Mesenchymal stem cell (in vitro differentiated cells and primary cell): ENCODE data around the gene WDR70.

Experiments
- DNase-seq: peaks from one replicate; pipeline ENCODE4 v3.0.0-alpha.2; 2013
- H2AFZ ChIP-seq: one replicate; pipeline ENCODE4 v1.6.1; 2013; ENCODE audit warnings: low read depth, mild to moderate bottlenecking, control low read depth, inconsistent platforms, low read length, moderate library complexity
- H2AK5ac ChIP-seq: 2 replicates; pipeline ENCODE4 v1.6.1; 2013; ENCODE audit warnings: low read length, moderate library complexity, mild to moderate bottlenecking, inconsistent platforms; ENCODE audit not compliant: severe bottlenecking
- H2BK120ac ChIP-seq: one replicate; pipeline ENCODE4 v1.6.1; 2013; ENCODE audit warnings: low read depth, mild to moderate bottlenecking, inconsistent platforms, low read length, moderate library complexity
- H2BK12ac ChIP-seq, 2 experiments: one replicate each; pipeline ENCODE4 v1.6.1; 2013; ENCODE audit warnings: inconsistent platforms in 2 of 2, low read length in 2 of 2, mild to moderate bottlenecking in 2 of 2, moderate library complexity in 2 of 2, control low read depth in 1 of 2
- H2BK15ac ChIP-seq: one replicate; pipeline ENCODE4 v1.6.1; 2013; ENCODE audit warnings: mild to moderate bottlenecking, low read depth, inconsistent platforms; ENCODE audit not compliant: poor library complexity, severe bottlenecking
- H2BK5ac ChIP-seq: 2 replicates; pipeline ENCODE4 v1.6.1; 2013; ENCODE audit warnings: low read depth, mild to moderate bottlenecking, low read length, control low read depth, inconsistent platforms; ENCODE audit not compliant: poor library complexity, severe bottlenecking
- H3K14ac ChIP-seq, 2 experiments: one replicate each; pipeline ENCODE4 v1.6.1; 2013; ENCODE audit warnings: inconsistent platforms in 2 of 2, low read length in 2 of 2, control low read depth in 1 of 2, mild to moderate bottlenecking in 1 of 2, moderate library complexity in 1 of 2
- H3K18ac ChIP-seq, 2 experiments: one replicate each; pipeline ENCODE4 v1.6.1; 2013; ENCODE audit warnings: inconsistent platforms in 2 of 2, low read length in 2 of 2, control low read depth in 1 of 2, low read depth in 1 of 2, mild to moderate bottlenecking in 1 of 2
- H3K23ac ChIP-seq, 2 experiments: one replicate each; pipeline ENCODE4 v1.6.1; 2013; ENCODE audit warnings: inconsistent platforms in 2 of 2, low read length in 2 of 2, mild to moderate bottlenecking in 2 of 2, moderate library complexity in 2 of 2, control low read depth in 1 of 2
- H3K27ac ChIP-seq: 2 replicates; pipeline ENCODE4 v1.5.1; 2013; ENCODE audit warnings: mild to moderate bottlenecking, moderate library complexity, low read length, control low read depth, inconsistent platforms; ENCODE audit not compliant: poor library complexity, severe bottlenecking
- H3K27me3 ChIP-seq, 2 experiments: 2 replicates each; pipeline versions ENCODE4 v1.6.1 to v1.7.0; 2013; ENCODE audit warnings: low read length in 2 of 2, mild to moderate bottlenecking in 2 of 2, moderate library complexity in 2 of 2, control low read depth in 1 of 2, inconsistent platforms in 1 of 2; ENCODE audit not compliant: control insufficient read depth in 1 of 2, insufficient read depth in 1 of 2
- H3K36me3 ChIP-seq, 2 experiments: 2 replicates each; pipeline versions ENCODE4 v1.6.1 to v1.7.0; 2013; ENCODE audit warnings: low read length in 2 of 2, control low read depth in 1 of 2, inconsistent platforms in 1 of 2, low read depth in 1 of 2, mild to moderate bottlenecking in 1 of 2; ENCODE audit not compliant: insufficient read depth in 2 of 2, control insufficient read depth in 1 of 2
- H3K4ac ChIP-seq, 2 experiments: one replicate each; pipeline ENCODE4 v1.6.1; 2013; ENCODE audit warnings: inconsistent platforms in 2 of 2, low read length in 2 of 2, mild to moderate bottlenecking in 2 of 2, moderate library complexity in 2 of 2, control low read depth in 1 of 2, low read depth in 1 of 2
- H3K4me1 ChIP-seq: 2 replicates; pipeline ENCODE4 v1.6.1; 2013; ENCODE audit warnings: low read depth, low read length, control low read depth; ENCODE audit not compliant: control insufficient read depth, insufficient read depth
- H3K4me2 ChIP-seq: 2 replicates; pipeline ENCODE4 v1.6.1; 2013; ENCODE audit warnings: low read length, mild to moderate bottlenecking, inconsistent platforms; ENCODE audit not compliant: poor library complexity, severe bottlenecking
- H3K4me3 ChIP-seq, 2 experiments: 2 replicates each; pipeline versions ENCODE4 v1.5.1 to v1.7.0; 2013; ENCODE audit warnings: low read length in 2 of 2, mild to moderate bottlenecking in 2 of 2, control low read depth in 1 of 2, low read depth in 1 of 2; ENCODE audit not compliant: insufficient read depth in 1 of 2
- H3K79me1 ChIP-seq: replicated peaks from 2 replicates; pipeline ENCODE4 v1.6.1; 2013; ENCODE audit warnings: mild to moderate bottlenecking, control low read depth, low read length, inconsistent platforms; ENCODE audit not compliant: poor library complexity, severe bottlenecking
- H3K9ac ChIP-seq: 2 replicates; pipeline ENCODE4 v1.7.0; 2013; ENCODE audit warnings: mild to moderate bottlenecking, low read length, moderate library complexity
- H3K9me3 ChIP-seq: 2 replicates; pipeline ENCODE4 v1.7.0; 2013; ENCODE audit warnings: mild to moderate bottlenecking, low read length; ENCODE audit not compliant: control insufficient read depth
- H4K8ac ChIP-seq: one replicate; pipeline ENCODE4 v1.6.1; 2013; ENCODE audit warnings: inconsistent platforms, mild to moderate bottlenecking, low read length, moderate library complexity
- H4K91ac ChIP-seq: one replicate; pipeline ENCODE4 v1.6.1; 2013; ENCODE audit warnings: mild to moderate bottlenecking, low read length, inconsistent platforms
- WGBS: methylation state at CpG from one replicate; pipeline ENCODE4 v1.1.7; 2013; ENCODE audit warnings: mixed read lengths; 5-methylcytosine and 5-hydroxymethylcytosine counted together

The WDR70 gene

GRCh38 chr5:37570597-37570996 is 191.5 kb downstream of the WDR70 start:
- H4K8ac ChIP-seq, result no peak overlapping the region
- 100% methylated on average over 1 of the region's 1 CpG for WGBS
- no peak overlapping the region for H3K4me3 ChIP-seq
- no peak overlapping the region for H3K4me2 ChIP-seq
- no peak overlapping the region for H2BK15ac ChIP-seq
- H3K4me1 ChIP-seq, result no peaks in the 10 kb centered on the region
- no peak overlapping the region for H2BK5ac ChIP-seq
- H3K36me3 ChIP-seq, result peaks cover 0 to 11% of the 10 kb centered on the region in 2 experiments
- peaks cover 8% of the 10 kb centered on the region for H3K79me1 ChIP-seq
- DNase-seq, result no peak
- no peak overlapping the region for H3K9ac ChIP-seq
- H2BK12ac ChIP-seq, result no peak overlapping the region
- H3K27me3 ChIP-seq, result no peaks in the 10 kb centered on the region
- no peak overlapping the region for H3K27ac ChIP-seq
- H2AK5ac ChIP-seq, result no peak overlapping the region
- H3K23ac ChIP-seq, result no peak overlapping the region
- no peak overlapping the region for H2AFZ ChIP-seq
- no peak overlapping the region for H2BK120ac ChIP-seq
- H4K91ac ChIP-seq, result no peak overlapping the region
- H3K4ac ChIP-seq, result no peak overlapping the region
- no peaks in the 10 kb centered on the region for H3K9me3 ChIP-seq
- no peak overlapping the region for H3K14ac ChIP-seq
- no peak overlapping the region for H3K18ac ChIP-seq

- Histone ChIP-seq H3K4me2 (no peak overlapping the region), H2BK12ac (no peak overlapping the region), H2AFZ (no peak overlapping the region), H3K27ac (no peak overlapping the region), H2BK5ac (no peak overlapping the region), H3K79me1 (peaks cover 8% of the 10 kb centered on the region), H2BK120ac (no peak overlapping the region), H3K4me1 (no peaks in the 10 kb centered on the region), H3K4me3 (no peak overlapping the region), H4K8ac (no peak overlapping the region), H3K9ac (no peak overlapping the region), H4K91ac (no peak overlapping the region), H3K9me3 (no peaks in the 10 kb centered on the region), H3K36me3 (peaks cover 0 to 11% of the 10 kb centered on the region in 2 experiments), H3K23ac (no peak overlapping the region), H3K4ac (no peak overlapping the region), H3K14ac (no peak overlapping the region), H2AK5ac (no peak overlapping the region), H3K27me3 (no peaks in the 10 kb centered on the region), H3K18ac (no peak overlapping the region), H2BK15ac (no peak overlapping the region)
- 100% methylated on average over 2 of the region's 2 CpGs for WGBS
- no peak for DNase-seq
These were observed 192.9 kb downstream of the WDR70 start for GRCh38 chr5:37571985-37572384.

- no peak overlapping the region for H3K14ac ChIP-seq
- H3K36me3 ChIP-seq, result peaks cover 0 to 14% of the 10 kb centered on the region in 2 experiments
- no peaks in the 10 kb centered on the region for H3K4me1 ChIP-seq
- no peak overlapping the region for H3K9ac ChIP-seq
- H2BK5ac ChIP-seq, result no peak overlapping the region
- no peak overlapping the region for H2AFZ ChIP-seq
- peaks cover 3% of the 10 kb centered on the region for H3K79me1 ChIP-seq
- no peak overlapping the region for H3K23ac ChIP-seq
- no peaks in the 10 kb centered on the region for H3K9me3 ChIP-seq
- H3K27ac ChIP-seq, result no peak overlapping the region
- no peak overlapping the region for H4K8ac ChIP-seq
- no peak overlapping the region for H3K18ac ChIP-seq
- H2BK12ac ChIP-seq, result no peak overlapping the region
- no peaks in the 10 kb centered on the region for H3K27me3 ChIP-seq
- H3K4me3 ChIP-seq, result no peak overlapping the region
- no peak overlapping the region for H2BK120ac ChIP-seq
- no peak overlapping the region for H3K4ac ChIP-seq
- H2BK15ac ChIP-seq, result no peak overlapping the region
- DNase-seq, result no peak
- H3K4me2 ChIP-seq, result no peak overlapping the region
- H2AK5ac ChIP-seq, result no peak overlapping the region
- no peak overlapping the region for H4K91ac ChIP-seq
- over 99% methylated on average over 7 of the region's 8 CpGs for WGBS
These were observed 196.7 kb downstream of the WDR70 start for GRCh38 chr5:37575541-37576489.

GRCh38 chr5:37576552-37576951 is 197.4 kb downstream of the WDR70 start:
- Histone ChIP-seq H3K14ac (no peak overlapping the region), H2AK5ac (no peak overlapping the region), H3K9ac (no peak overlapping the region), H2AFZ (no peak overlapping the region), H2BK15ac (no peak overlapping the region), H3K4me1 (no peaks in the 10 kb centered on the region), H3K4ac (no peak overlapping the region), H3K27ac (no peak overlapping the region), H3K23ac (no peak overlapping the region), H2BK12ac (no peak overlapping the region), H3K27me3 (no peaks in the 10 kb centered on the region), H3K36me3 (peaks cover 0 to 14% of the 10 kb centered on the region in 2 experiments), H4K8ac (no peak overlapping the region), H4K91ac (no peak overlapping the region), H3K9me3 (no peaks in the 10 kb centered on the region), H3K4me3 (no peak overlapping the region), H3K4me2 (no peak overlapping the region), H2BK5ac (no peak overlapping the region), H3K79me1 (peaks cover 3% of the 10 kb centered on the region), H2BK120ac (no peak overlapping the region), H3K18ac (no peak overlapping the region)
- WGBS, result 100% methylated on average over 1 of the region's 3 CpGs
- no peak for DNase-seq
